WI38 (cell line): ENCODE measurements around the gene BCL2L14.
"Not testable (repeated sequence)": the region's sequence is repeated elsewhere in the genome, so short reads cannot be mapped to it uniquely, and the experiment has no call there.

Source experiments
- H3K4me3 ChIP-seq: 2 replicates; pipeline ENCODE4 v1.5.1; 2011; ENCODE audit warnings: low read depth, mild to moderate bottlenecking, control low read depth, low read length
- CTCF ChIP-seq: IDR thresholded peaks from 2 replicates; pipeline ENCODE4 v1.5.1; 2012; ENCODE audit warnings: low read depth, mild to moderate bottlenecking, control low read depth, low read length

The BCL2L14 gene

GRCh38 chr12:12108441-12109058 lies 37.8 kb downstream of the BCL2L14 start:
- no peak overlapping the region for H3K4me3 ChIP-seq
- no peak for TF ChIP-seq CTCF

- H3K4me3 ChIP-seq = not testable (repeated sequence)
Measured at GRCh38 chr12:12110923-12111555, 40.3 kb downstream of the BCL2L14 start.

- TF ChIP-seq CTCF = no peak
- H3K4me3 ChIP-seq = no peak overlapping the region
Measured at GRCh38 chr12:12115514-12115913, 44.8 kb downstream of the BCL2L14 start.

- no peak overlapping the region for H3K4me3 ChIP-seq
- TF ChIP-seq CTCF = no peak
Measured at GRCh38 chr12:12116677-12117076, 45.9 kb downstream of the BCL2L14 start.

GRCh38 chr12:12121061-12121460 lies 50.3 kb downstream of the BCL2L14 start:
- TF ChIP-seq CTCF = no peak
- no peak overlapping the region for H3K4me3 ChIP-seq

GRCh38 chr12:12123036-12123604 lies 52.4 kb downstream of the BCL2L14 start:
- no peak overlapping the region for H3K4me3 ChIP-seq
- TF ChIP-seq CTCF = no peak

GRCh38 chr12:12126551-12126950 lies 55.8 kb downstream of the BCL2L14 start:
- H3K4me3 ChIP-seq = no peak overlapping the region
- no peak for TF ChIP-seq CTCF
